ENCODE data around the gene TGM3.

TGM3 gene

DNA sequence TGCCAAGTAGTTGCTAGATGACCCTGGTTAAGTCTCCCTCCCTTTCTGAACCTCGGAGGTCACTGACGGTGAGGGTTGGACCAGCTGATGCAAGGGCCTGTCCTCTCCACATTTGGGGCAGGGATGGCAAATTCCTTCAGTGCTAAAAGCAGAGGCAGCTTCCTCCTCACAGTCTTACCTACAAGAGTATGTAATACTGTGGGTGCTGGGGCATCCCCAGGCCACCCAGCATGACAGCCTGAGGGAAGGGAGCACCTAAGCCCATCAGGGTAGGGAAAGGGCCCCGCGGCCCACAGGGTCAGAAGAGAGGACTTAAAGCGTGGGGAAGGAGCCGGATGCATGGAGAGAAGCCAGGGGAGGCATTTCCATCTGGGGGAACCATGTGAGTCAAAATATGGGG is 38.0 kb downstream of the TGM3 start:
- Histone ChIP-seq H3K9me3 (ENCODE audit: control insufficient read depth, insufficient read depth, low read length) (no peaks in the 10 kb centered on the region), H3K27me3 (ENCODE audit: control insufficient read depth, insufficient read depth, low read length) (no peaks in the 10 kb centered on the region), H3K4me1 (ENCODE audit: control insufficient read depth, insufficient read depth, low read length) (no peaks in the 10 kb centered on the region), H3K36me3 (ENCODE audit: control insufficient read depth, insufficient read depth, low read length) (no peaks in the 10 kb centered on the region), H3K27ac (ENCODE audit: low read length) (no peak overlapping the region), H3K4me3 (ENCODE audit: low read length) (no peak overlapping the region)
- DNase-seq (ENCODE audit: low read depth, low spot score) = no peak
- WGBS (ENCODE audit: insufficient coverage, insufficient read length) = no CpG with 5 or more reads among the region's 6 CpGs

DNA sequence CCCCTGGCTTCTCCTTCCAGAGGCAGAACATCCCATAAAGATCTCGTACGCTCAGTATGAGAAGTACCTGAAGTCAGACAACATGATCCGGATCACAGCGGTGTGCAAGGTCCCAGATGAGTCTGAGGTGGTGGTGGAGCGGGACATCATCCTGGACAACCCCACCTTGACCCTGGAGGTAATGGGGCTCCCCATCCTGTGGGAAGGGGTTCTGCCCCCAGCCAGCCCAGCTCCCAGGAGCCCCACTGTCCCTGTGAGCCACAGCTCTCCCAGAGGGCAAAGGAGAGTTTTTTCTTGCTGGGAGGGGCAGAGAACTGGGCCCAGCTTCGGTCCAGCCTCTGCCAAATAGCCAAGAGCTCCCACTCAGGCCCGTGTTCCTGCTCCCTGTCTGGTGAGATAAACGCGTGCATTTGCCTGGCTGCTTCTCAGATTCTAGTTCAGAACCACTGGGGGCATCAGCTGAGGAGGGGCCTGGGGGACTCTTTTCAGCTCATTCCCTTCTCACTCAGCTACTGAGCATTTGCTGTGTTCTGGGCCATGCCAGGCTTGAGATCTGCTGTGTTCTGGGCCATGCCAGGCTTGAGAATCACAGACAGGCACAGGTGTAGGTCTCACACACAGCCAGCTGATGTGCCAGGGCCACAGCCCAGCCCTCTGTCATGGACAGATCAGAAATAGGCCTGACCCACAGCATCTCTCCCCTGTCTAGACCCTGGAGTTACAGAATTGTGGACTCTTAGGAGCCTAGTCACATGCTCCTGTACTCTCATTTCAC is 39.5 kb downstream of the TGM3 start:
- Histone ChIP-seq H3K4me1 (ENCODE audit: control insufficient read depth, insufficient read depth, low read length) (no peaks in the 10 kb centered on the region), H3K4me3 (ENCODE audit: low read length) (no peak overlapping the region), H3K36me3 (ENCODE audit: control insufficient read depth, insufficient read depth, low read length) (no peaks in the 10 kb centered on the region), H3K27ac (ENCODE audit: low read length) (no peak overlapping the region), H3K27me3 (ENCODE audit: control insufficient read depth, insufficient read depth, low read length) (no peaks in the 10 kb centered on the region), H3K9me3 (ENCODE audit: control insufficient read depth, insufficient read depth, low read length) (no peaks in the 10 kb centered on the region)
- no CpG with 5 or more reads among the region's 9 CpGs for WGBS (ENCODE audit: insufficient coverage, insufficient read length)
- no peak for DNase-seq (ENCODE audit: low read depth, low spot score)

DNA sequence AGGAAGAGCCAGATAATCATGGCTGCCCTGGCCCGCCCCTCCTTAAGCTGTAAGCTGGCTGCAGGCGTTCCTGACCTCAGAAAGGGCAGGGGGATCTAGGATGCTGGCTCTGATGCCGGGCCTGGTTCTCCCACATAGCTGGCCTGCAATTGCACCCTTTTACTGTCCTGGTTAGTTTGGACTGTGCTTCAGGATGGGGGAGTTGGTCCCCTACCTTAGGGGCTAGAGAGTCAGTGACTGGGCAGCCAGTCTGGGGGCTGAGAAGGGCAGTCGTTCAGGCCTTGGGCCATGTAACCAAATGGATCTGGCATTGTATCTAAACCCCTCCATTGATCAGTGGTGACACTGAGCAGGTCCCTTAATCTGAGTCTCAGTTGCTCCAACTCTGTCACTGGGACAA is 40.7 kb downstream of the TGM3 start:
- WGBS (ENCODE audit: insufficient coverage, insufficient read length) = no CpG with 5 or more reads among the region's 4 CpGs
- Histone ChIP-seq H3K27me3 (ENCODE audit: control insufficient read depth, insufficient read depth, low read length) (no peaks in the 10 kb centered on the region), H3K4me3 (ENCODE audit: low read length) (no peak overlapping the region), H3K4me1 (ENCODE audit: control insufficient read depth, insufficient read depth, low read length) (no peaks in the 10 kb centered on the region), H3K36me3 (ENCODE audit: control insufficient read depth, insufficient read depth, low read length) (no peaks in the 10 kb centered on the region), H3K27ac (ENCODE audit: low read length) (no peak overlapping the region), H3K9me3 (ENCODE audit: control insufficient read depth, insufficient read depth, low read length) (no peaks in the 10 kb centered on the region)
- DNase-seq (ENCODE audit: low read depth, low spot score) = no peak

DNA sequence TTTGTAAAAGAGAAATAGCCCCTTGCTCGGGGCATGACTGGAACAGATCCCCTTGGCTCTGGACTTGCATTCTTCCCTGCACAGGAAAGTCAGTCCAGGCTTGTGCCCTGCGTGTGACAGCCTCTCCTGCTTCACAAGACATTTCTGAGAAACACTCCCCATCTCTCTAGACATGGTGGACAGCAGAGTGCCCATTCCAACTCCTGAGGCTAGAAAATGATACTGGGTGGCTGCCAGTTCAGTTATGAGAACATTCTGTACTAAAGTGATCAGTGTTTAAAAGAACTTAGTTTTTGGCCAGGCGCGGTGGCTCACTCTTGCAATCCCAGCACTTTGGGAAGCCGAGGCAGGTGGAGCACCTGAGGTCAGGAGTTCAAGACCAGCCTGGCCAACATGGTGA is 41.3 kb downstream of the TGM3 start:
- no peaks in the 10 kb centered on the region for H3K36me3 ChIP-seq (ENCODE audit: control insufficient read depth, insufficient read depth, low read length)
- no peak overlapping the region for H3K4me3 ChIP-seq (ENCODE audit: low read length)
- no peak overlapping the region for H3K27ac ChIP-seq (ENCODE audit: low read length)
- no CpG with 5 or more reads among the region's 5 CpGs for WGBS (ENCODE audit: insufficient coverage, insufficient read length)
- no peaks in the 10 kb centered on the region for H3K27me3 ChIP-seq (ENCODE audit: control insufficient read depth, insufficient read depth, low read length)
- H3K9me3 ChIP-seq (ENCODE audit: control insufficient read depth, insufficient read depth, low read length) = no peaks in the 10 kb centered on the region
- no peak for DNase-seq (ENCODE audit: low read depth, low spot score)
- no peaks in the 10 kb centered on the region for H3K4me1 ChIP-seq (ENCODE audit: control insufficient read depth, insufficient read depth, low read length)

DNA sequence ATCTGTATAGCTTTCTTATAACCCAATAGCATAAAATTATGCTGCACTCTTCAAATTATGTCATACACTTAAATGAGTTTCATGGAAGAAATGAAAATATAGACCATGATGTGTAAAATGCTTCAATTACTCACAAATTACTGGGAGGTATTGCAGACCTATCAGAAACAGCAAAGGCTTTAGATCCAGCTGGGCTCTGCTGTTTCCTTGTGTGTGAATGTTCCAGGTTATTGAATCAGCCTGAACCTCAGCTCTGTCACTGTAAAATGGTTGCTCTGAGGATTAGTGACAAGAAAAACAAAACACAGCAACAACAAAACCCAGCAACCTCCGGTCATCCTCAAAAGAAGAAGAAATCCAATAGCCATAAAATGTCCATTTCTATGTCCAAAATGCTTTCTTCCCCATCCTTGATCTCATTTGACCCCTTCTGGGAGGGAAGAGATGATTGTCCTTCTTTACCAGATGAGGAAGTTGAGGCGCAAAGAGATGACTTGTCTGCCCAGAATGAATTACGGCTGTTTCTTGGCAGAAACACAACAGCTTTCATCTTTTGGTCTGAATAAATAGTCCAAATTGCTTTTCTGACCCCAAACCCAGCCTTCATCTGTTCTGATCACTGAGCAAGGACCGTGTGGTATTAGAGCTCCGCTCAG is 42.7 kb downstream of the TGM3 start:
- no peak for DNase-seq (ENCODE audit: low read depth, low spot score)
- Histone ChIP-seq H3K36me3 (ENCODE audit: control insufficient read depth, insufficient read depth, low read length) (no peaks in the 10 kb centered on the region), H3K27me3 (ENCODE audit: control insufficient read depth, insufficient read depth, low read length) (no peaks in the 10 kb centered on the region), H3K4me3 (ENCODE audit: low read length) (no peak overlapping the region), H3K9me3 (ENCODE audit: control insufficient read depth, insufficient read depth, low read length) (no peaks in the 10 kb centered on the region), H3K27ac (ENCODE audit: low read length) (no peak overlapping the region), H3K4me1 (ENCODE audit: control insufficient read depth, insufficient read depth, low read length) (no peaks in the 10 kb centered on the region)
- no CpG with 5 or more reads among the region's 5 CpGs for WGBS (ENCODE audit: insufficient coverage, insufficient read length)

DNA sequence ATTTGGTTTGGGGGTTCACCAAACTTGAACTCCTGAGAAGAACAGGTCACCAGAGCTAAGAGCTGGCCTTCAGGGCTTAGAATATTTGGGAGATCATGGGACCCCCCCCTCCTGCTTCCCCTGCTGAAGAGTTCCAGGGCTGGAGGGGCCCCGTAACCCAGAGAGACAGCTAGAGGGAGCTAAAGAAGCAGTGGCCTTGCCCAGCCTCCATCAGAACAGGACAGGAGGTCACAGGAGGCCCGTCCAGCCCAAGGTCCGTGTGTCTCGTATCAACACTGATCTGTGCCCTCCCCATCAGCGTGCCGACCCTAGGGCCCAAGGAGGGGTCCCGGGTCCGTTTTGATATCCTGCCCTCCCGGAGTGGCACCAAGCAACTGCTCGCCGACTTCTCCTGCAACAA is 44.3 kb downstream of the TGM3 start:
- Histone ChIP-seq H3K4me1 (ENCODE audit: control insufficient read depth, insufficient read depth, low read length) (no peaks in the 10 kb centered on the region), H3K27ac (ENCODE audit: low read length) (no peak overlapping the region), H3K36me3 (ENCODE audit: control insufficient read depth, insufficient read depth, low read length) (no peaks in the 10 kb centered on the region), H3K27me3 (ENCODE audit: control insufficient read depth, insufficient read depth, low read length) (no peaks in the 10 kb centered on the region), H3K4me3 (ENCODE audit: low read length) (no peak overlapping the region), H3K9me3 (ENCODE audit: control insufficient read depth, insufficient read depth, low read length) (no peaks in the 10 kb centered on the region)
- WGBS (ENCODE audit: insufficient coverage, insufficient read length) = no CpG with 5 or more reads among the region's 11 CpGs
- no peak for DNase-seq (ENCODE audit: low read depth, low spot score)

DNA sequence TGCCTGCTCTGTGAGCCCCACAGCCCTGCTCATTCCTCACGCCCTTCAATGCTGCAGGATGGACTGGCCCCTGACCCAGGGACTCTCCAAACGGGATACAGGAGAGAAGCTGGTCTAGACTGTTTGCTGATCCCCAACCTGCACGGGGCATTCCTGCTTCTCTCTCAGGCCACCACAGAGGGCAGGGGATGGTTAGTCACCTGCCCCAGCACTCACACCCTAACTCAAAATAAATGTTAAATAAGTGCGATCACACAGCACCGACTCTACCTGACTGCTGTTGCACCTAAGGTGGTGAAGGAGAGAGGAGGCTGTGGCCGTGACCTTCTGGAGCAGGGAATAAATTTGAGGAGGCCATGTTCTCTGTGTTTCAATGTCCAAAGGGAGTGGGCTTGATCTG is 45.0 kb downstream of the TGM3 start:
- H3K27ac ChIP-seq (ENCODE audit: low read length) = no peak overlapping the region
- no peak overlapping the region for H3K4me3 ChIP-seq (ENCODE audit: low read length)
- WGBS (ENCODE audit: insufficient coverage, insufficient read length) = no CpG with 5 or more reads among the region's 6 CpGs
- H3K9me3 ChIP-seq (ENCODE audit: control insufficient read depth, insufficient read depth, low read length) = no peaks in the 10 kb centered on the region
- DNase-seq (ENCODE audit: low read depth, low spot score) = no peak
- H3K36me3 ChIP-seq (ENCODE audit: control insufficient read depth, insufficient read depth, low read length) = no peaks in the 10 kb centered on the region
- no peaks in the 10 kb centered on the region for H3K4me1 ChIP-seq (ENCODE audit: control insufficient read depth, insufficient read depth, low read length)
- no peaks in the 10 kb centered on the region for H3K27me3 ChIP-seq (ENCODE audit: control insufficient read depth, insufficient read depth, low read length)

DNA sequence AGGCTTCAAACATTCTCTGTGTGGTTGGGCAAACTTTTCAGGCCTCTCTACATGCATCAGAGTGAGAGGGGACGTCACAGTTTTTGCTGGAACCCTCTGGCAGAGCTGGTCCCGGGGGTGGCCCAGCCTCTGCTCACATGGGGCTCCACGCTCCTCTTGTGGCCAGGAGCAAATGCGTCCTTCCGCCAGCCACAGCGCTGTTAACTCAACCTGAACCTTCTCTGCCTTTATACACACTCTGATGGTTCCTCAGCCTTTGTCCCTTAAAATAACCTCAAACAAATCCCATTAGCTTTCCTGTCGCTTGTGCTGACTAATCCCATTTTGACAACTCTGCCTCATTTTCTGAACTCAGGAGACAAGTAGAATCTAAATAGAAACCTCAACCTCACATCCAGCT is 45.5 kb downstream of the TGM3 start:
- no peaks in the 10 kb centered on the region for H3K27me3 ChIP-seq (ENCODE audit: control insufficient read depth, insufficient read depth, low read length)
- H3K36me3 ChIP-seq (ENCODE audit: control insufficient read depth, insufficient read depth, low read length) = no peaks in the 10 kb centered on the region
- no peak overlapping the region for H3K27ac ChIP-seq (ENCODE audit: low read length)
- H3K4me3 ChIP-seq (ENCODE audit: low read length) = no peak overlapping the region
- no peaks in the 10 kb centered on the region for H3K4me1 ChIP-seq (ENCODE audit: control insufficient read depth, insufficient read depth, low read length)
- WGBS (ENCODE audit: insufficient coverage, insufficient read length) = no CpG with 5 or more reads among the region's 7 CpGs
- DNase-seq (ENCODE audit: low read depth, low spot score) = no peak
- H3K9me3 ChIP-seq (ENCODE audit: control insufficient read depth, insufficient read depth, low read length) = no peaks in the 10 kb centered on the region

DNA sequence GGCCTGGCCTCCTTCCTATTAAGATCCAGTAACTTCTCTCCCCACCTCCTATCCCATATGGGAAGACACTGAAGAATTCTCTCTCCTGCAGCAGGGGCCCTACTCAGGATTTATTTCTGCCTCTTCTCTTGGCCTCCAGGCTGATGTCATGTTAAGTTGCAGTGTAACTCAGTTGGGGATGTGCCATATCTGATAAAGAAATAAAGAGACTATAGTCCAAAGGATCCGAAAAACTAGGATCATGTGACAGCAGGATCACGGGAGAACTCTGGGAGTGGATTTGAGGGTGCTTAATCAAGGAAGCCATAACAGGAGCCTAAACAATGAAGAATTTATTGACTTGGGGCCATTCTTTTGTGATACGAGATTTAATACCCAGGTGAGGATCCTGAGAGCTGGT is 46.4 kb downstream of the TGM3 start:
- Histone ChIP-seq H3K4me1 (ENCODE audit: control insufficient read depth, insufficient read depth, low read length) (no peaks in the 10 kb centered on the region), H3K27ac (ENCODE audit: low read length) (no peak overlapping the region), H3K4me3 (ENCODE audit: low read length) (no peak overlapping the region), H3K27me3 (ENCODE audit: control insufficient read depth, insufficient read depth, low read length) (no peaks in the 10 kb centered on the region), H3K36me3 (ENCODE audit: control insufficient read depth, insufficient read depth, low read length) (no peaks in the 10 kb centered on the region), H3K9me3 (ENCODE audit: control insufficient read depth, insufficient read depth, low read length) (no peaks in the 10 kb centered on the region)
- no CpG with 5 or more reads among the region's 3 CpGs for WGBS (ENCODE audit: insufficient coverage, insufficient read length)
- DNase-seq (ENCODE audit: low read depth, low spot score) = no peak

DNA sequence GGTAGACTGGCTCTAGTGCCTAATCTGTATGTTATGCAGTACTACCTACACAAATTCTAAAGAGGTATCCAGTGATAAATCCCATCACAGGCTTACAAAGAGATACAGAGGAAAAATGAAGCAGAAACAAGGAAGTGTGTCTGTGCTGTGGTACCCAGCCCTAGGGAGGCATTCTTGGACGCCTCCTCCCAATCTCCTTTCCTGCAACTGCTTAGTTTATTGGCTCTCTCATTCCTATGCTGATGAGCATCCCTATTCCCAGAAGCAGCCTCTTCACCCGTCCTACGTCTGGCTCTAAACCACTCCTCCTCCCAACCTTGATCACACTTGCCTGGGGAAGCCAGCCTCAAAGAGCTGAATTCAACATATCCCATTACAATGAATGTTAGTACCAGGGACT is 50.4 kb downstream of the TGM3 start:
- H3K27ac ChIP-seq (ENCODE audit: low read length) = no peak overlapping the region
- H3K4me1 ChIP-seq (ENCODE audit: control insufficient read depth, insufficient read depth, low read length) = no peaks in the 10 kb centered on the region
- no peaks in the 10 kb centered on the region for H3K36me3 ChIP-seq (ENCODE audit: control insufficient read depth, insufficient read depth, low read length)
- no CpG with 5 or more reads among the region's 3 CpGs for WGBS (ENCODE audit: insufficient coverage, insufficient read length)
- H3K4me3 ChIP-seq (ENCODE audit: low read length) = no peak overlapping the region
- no peaks in the 10 kb centered on the region for H3K27me3 ChIP-seq (ENCODE audit: control insufficient read depth, insufficient read depth, low read length)
- H3K9me3 ChIP-seq (ENCODE audit: control insufficient read depth, insufficient read depth, low read length) = no peaks in the 10 kb centered on the region
- no peak for DNase-seq (ENCODE audit: low read depth, low spot score)

DNA sequence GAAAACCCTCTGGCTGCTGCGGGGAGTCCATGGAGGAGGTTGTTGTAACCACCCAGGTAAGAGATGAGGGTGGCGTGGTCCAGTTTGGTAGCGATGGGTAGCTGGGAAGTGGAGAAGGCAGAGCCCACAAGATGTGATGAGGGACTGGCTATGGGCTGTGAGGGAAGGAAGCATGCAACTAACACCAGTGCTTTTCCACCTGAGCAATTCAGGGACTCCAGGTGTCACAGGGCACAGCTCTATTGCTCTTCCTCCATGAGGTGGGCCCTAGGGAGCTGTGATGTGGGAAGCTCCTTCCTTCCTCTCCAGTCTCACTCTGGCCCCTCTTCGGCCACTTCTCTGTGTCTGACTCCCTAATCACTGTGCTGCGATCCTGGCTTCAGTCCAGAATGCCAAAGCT is 52.5 kb downstream of the TGM3 start:
- no peak for DNase-seq (ENCODE audit: low read depth, low spot score)
- Histone ChIP-seq H3K4me3 (ENCODE audit: low read length) (no peak overlapping the region), H3K27me3 (ENCODE audit: control insufficient read depth, insufficient read depth, low read length) (no peaks in the 10 kb centered on the region), H3K36me3 (ENCODE audit: control insufficient read depth, insufficient read depth, low read length) (no peaks in the 10 kb centered on the region), H3K27ac (ENCODE audit: low read length) (no peak overlapping the region), H3K9me3 (ENCODE audit: control insufficient read depth, insufficient read depth, low read length) (no peaks in the 10 kb centered on the region), H3K4me1 (ENCODE audit: control insufficient read depth, insufficient read depth, low read length) (peaks cover 1% of the 10 kb centered on the region; the same call in 1 of the 2 replicates)
- no CpG with 5 or more reads among the region's 5 CpGs for WGBS (ENCODE audit: insufficient coverage, insufficient read length)

All from iPS DF 6.9 (cell line).